CD8-positive, alpha-beta memory T cell (primary cell): Measurements from ENCODE around the gene SLK. TPM values are rescaled to one million over a fixed set of nuclear protein-coding genes. Genes with fewer than 3 reads are reported as not detected.

ENCODE experiments used
- CTCF ChIA-PET: fragments of 350-600 bp; sonication (Branson Sonifier 250); formaldehyde crosslinking; loops from one replicate; lab custom pipeline; 2021; ENCODE audit warnings: antibody characterized with exemption; lab: Charles Lee
- POLR2A ChIA-PET: fragments of 350-600 bp; sonication (Branson Sonifier 250); formaldehyde crosslinking; loops from one replicate; lab custom pipeline; 2021; ENCODE audit warnings: antibody characterized with exemption; lab: Charles Lee
- DNase-seq, 5 donors: peaks; one replicate each; pipeline versions ENCODE4 v3.0.0 to v3.0.0-alpha.2; 2020 to 2022; ENCODE audit warnings: mixed read lengths in 1 of 5
- H3K27ac ChIP-seq: one replicate; pipeline ENCODE4 v1.7.0; 2013; ENCODE audit warnings: low read depth, mild to moderate bottlenecking, low read length, moderate library complexity
- H3K27me3 ChIP-seq: 2 replicates; pipeline ENCODE4 v1.7.0; 2013; ENCODE audit warnings: low read length, mild to moderate bottlenecking; ENCODE audit not compliant: insufficient read depth, poor library complexity, severe bottlenecking
- H3K36me3 ChIP-seq: 2 replicates; pipeline ENCODE4 v1.7.0; 2013; ENCODE audit warnings: mild to moderate bottlenecking, low read length, moderate library complexity; ENCODE audit not compliant: insufficient read depth
- H3K4me1 ChIP-seq: 2 replicates; pipeline ENCODE4 v1.7.0; 2013; ENCODE audit warnings: mild to moderate bottlenecking, low read length, moderate library complexity; ENCODE audit not compliant: insufficient read depth
- H3K4me3 ChIP-seq: 2 replicates; pipeline ENCODE4 v1.7.0; 2013; ENCODE audit warnings: mild to moderate bottlenecking, low read length
- H3K9me3 ChIP-seq: 2 replicates; pipeline ENCODE4 v1.7.0; 2013; ENCODE audit warnings: mild to moderate bottlenecking, low read length
- H3K27ac Mint-ChIP-seq, 8 donors: one replicate each; pipeline ENCODE4 v1.8.0; 2020 to 2021; ENCODE audit warnings: mixed read lengths in 8 of 8, mild to moderate bottlenecking in 6 of 8, inconsistent platforms in 3 of 8, moderate library complexity in 3 of 8
- H3K27me3 Mint-ChIP-seq, 2 donors: one replicate each; pipeline ENCODE4 v1.8.0; 2020 to 2021; ENCODE audit warnings: mixed read lengths in 2 of 2, mild to moderate bottlenecking in 1 of 2, moderate library complexity in 1 of 2
- H3K36me3 Mint-ChIP-seq, 3 donors: one replicate each; pipeline ENCODE4 v1.8.0; 2020 to 2021; ENCODE audit warnings: mixed read lengths in 3 of 3, inconsistent platforms in 1 of 3, mild to moderate bottlenecking in 1 of 3
- H3K4me1 Mint-ChIP-seq, 3 donors: one replicate each; pipeline ENCODE4 v1.8.0; 2020 to 2021; ENCODE audit warnings: mixed read lengths in 3 of 3, inconsistent platforms in 1 of 3, mild to moderate bottlenecking in 1 of 3
- H3K4me3 Mint-ChIP-seq, 7 donors: one replicate each; pipeline ENCODE4 v1.8.0; 2020 to 2021; ENCODE audit warnings: mixed read lengths in 7 of 7, mild to moderate bottlenecking in 6 of 7, moderate library complexity in 4 of 7, inconsistent platforms in 2 of 7
- H3K9me3 Mint-ChIP-seq, 5 donors: one replicate each; pipeline ENCODE4 v1.8.0; 2020 to 2022; ENCODE audit warnings: mixed read lengths in 5 of 5, mild to moderate bottlenecking in 3 of 5, moderate library complexity in 2 of 5, inconsistent platforms in 1 of 5
- polyA plus RNA-seq: library from polyadenylated mRNA; unstranded; fragments of 300-500 nt; fragmentation: Illumina TruSeq; gene quantifications from one replicate; pipeline ENCODE4 v1.2.3, GENCODE V29; 2021
- total RNA-seq, 2 experiments: library from RNA; stranded (reverse); gene quantifications; one replicate each; pipeline ENCODE4 v1.2.3, GENCODE V29; 2021

Gene SLK
- total and polyA plus RNA-seq, 3 experiments from 2014 or later: 15.8 to 24.8 (median 23.7) TPM

- Mint-ChIP-seq H3K4me3 (no peak overlapping the region), H3K27me3 (no peaks in the 10 kb centered on the region), H3K36me3 (peaks cover 1 to 30% (median 6%) of the 10 kb centered on the region in 3 donors), H3K9me3 (no peaks in the 10 kb centered on the region), H3K4me1 (peaks cover 0 to 2% (median 0%) of the 10 kb centered on the region in 3 donors), H3K27ac (no peak overlapping the region)
- Histone ChIP-seq H3K9me3 (no peaks in the 10 kb centered on the region), H3K4me3 (no peak overlapping the region), H3K27ac (no peak overlapping the region), H3K36me3 (peaks cover under 1% of the 10 kb centered on the region), H3K4me1 (no peaks in the 10 kb centered on the region), H3K27me3 (no peaks in the 10 kb centered on the region)
- no peak for DNase-seq
- ChIA-PET POLR2A (no interaction called here), CTCF (interaction anchor here (0.8 kb wide), 1 partner anchor 147 kb away, joined by 3 read pairs; no protein-coding TSS in a partner anchor)
Observed at GRCh38 chr10:104034401-104035193, 67.7 kb downstream of the SLK start.

- Histone ChIP-seq H3K27ac (no peak overlapping the region), H3K9me3 (no peaks in the 10 kb centered on the region), H3K36me3 (no peaks in the 10 kb centered on the region), H3K4me3 (no peak overlapping the region), H3K27me3 (no peaks in the 10 kb centered on the region), H3K4me1 (no peaks in the 10 kb centered on the region)
- POLR2A ChIA-PET: no interaction called here
- Mint-ChIP-seq H3K27ac (peak overlapping the region in 3 of 8 donors; percentile 1 to 68 (median 10)), H3K9me3 (no peaks in the 10 kb centered on the region), H3K4me1 (peaks cover 0 to 2% (median 0%) of the 10 kb centered on the region in 3 donors), H3K27me3 (no peaks in the 10 kb centered on the region), H3K4me3 (no peak overlapping the region), H3K36me3 (peaks cover 0 to 28% (median 6%) of the 10 kb centered on the region in 3 donors)
- DNase-seq: no peak
- CTCF ChIA-PET: no interaction called here
Observed at GRCh38 chr10:104035194-104036068, 68.5 kb downstream of the SLK start.

- H3K27me3 Mint-ChIP-seq: no peaks in the 10 kb centered on the region
- H3K9me3 Mint-ChIP-seq: no peaks in the 10 kb centered on the region
- ChIA-PET POLR2A (no interaction called here), CTCF (no interaction called here)
- H3K27ac Mint-ChIP-seq: peak overlapping the region in 1 of 8 donors; percentile 1
- no peaks in the 10 kb centered on the region for H3K36me3 ChIP-seq
- peaks cover 0 to 22% (median 6%) of the 10 kb centered on the region in 3 donors for H3K36me3 Mint-ChIP-seq
- no peaks in the 10 kb centered on the region for H3K27me3 ChIP-seq
- no peak for DNase-seq
- no peaks in the 10 kb centered on the region for H3K4me1 ChIP-seq
- H3K4me1 Mint-ChIP-seq: peaks cover 0 to 2% (median 0%) of the 10 kb centered on the region in 3 donors
- H3K4me3 ChIP-seq: no peak overlapping the region
- no peaks in the 10 kb centered on the region for H3K9me3 ChIP-seq
- no peak overlapping the region for H3K27ac ChIP-seq
- no peak overlapping the region for H3K4me3 Mint-ChIP-seq
Observed at GRCh38 chr10:104036069-104036384, 69.1 kb downstream of the SLK start.

GRCh38 chr10:104036518-104037260, 69.7 kb downstream of the SLK start:
- DNase-seq: no peak
- H3K27me3 ChIP-seq: no peaks in the 10 kb centered on the region
- H3K27ac ChIP-seq: no peak overlapping the region
- Mint-ChIP-seq H3K9me3 (no peaks in the 10 kb centered on the region), H3K4me3 (no peak overlapping the region), H3K36me3 (peaks cover 0 to 16% (median 4%) of the 10 kb centered on the region in 3 donors), H3K27ac (no peak overlapping the region), H3K27me3 (peaks cover 0 to under 1% of the 10 kb centered on the region in 2 donors), H3K4me1 (peaks cover 0 to 2% (median 0%) of the 10 kb centered on the region in 3 donors)
- no peaks in the 10 kb centered on the region for H3K4me1 ChIP-seq
- POLR2A ChIA-PET: no interaction called here
- CTCF ChIA-PET: no interaction called here
- no peak overlapping the region for H3K4me3 ChIP-seq
- no peaks in the 10 kb centered on the region for H3K9me3 ChIP-seq
- no peaks in the 10 kb centered on the region for H3K36me3 ChIP-seq

GRCh38 chr10:104037261-104037951, 70.5 kb downstream of the SLK start:
- DNase-seq: no peak
- POLR2A ChIA-PET: no interaction called here
- Mint-ChIP-seq H3K27ac (peak overlapping the region in 1 of 8 donors; percentile 48), H3K36me3 (peaks cover 0 to 9% (median 2%) of the 10 kb centered on the region in 3 donors), H3K27me3 (peaks cover 0 to 2% of the 10 kb centered on the region in 2 donors), H3K4me3 (no peak overlapping the region), H3K4me1 (no peaks in the 10 kb centered on the region), H3K9me3 (no peaks in the 10 kb centered on the region)
- CTCF ChIA-PET: no interaction called here
- Histone ChIP-seq H3K9me3 (no peaks in the 10 kb centered on the region), H3K4me1 (no peaks in the 10 kb centered on the region), H3K27me3 (no peaks in the 10 kb centered on the region), H3K36me3 (no peaks in the 10 kb centered on the region), H3K4me3 (no peak overlapping the region), H3K27ac (no peak overlapping the region)

- H3K9me3 Mint-ChIP-seq: no peaks in the 10 kb centered on the region
- H3K36me3 Mint-ChIP-seq: peaks cover 0 to 2% (median 0%) of the 10 kb centered on the region in 3 donors
- Histone ChIP-seq H3K36me3 (no peaks in the 10 kb centered on the region), H3K4me3 (no peak overlapping the region), H3K9me3 (no peaks in the 10 kb centered on the region), H3K4me1 (no peaks in the 10 kb centered on the region), H3K27me3 (no peaks in the 10 kb centered on the region), H3K27ac (no peak overlapping the region)
- peaks cover 0 to 2% of the 10 kb centered on the region in 2 donors for H3K27me3 Mint-ChIP-seq
- ChIA-PET CTCF (interaction anchor here (1.0 kb wide), 1 partner anchor 20 kb away, joined by 3 read pairs; no protein-coding TSS in a partner anchor), POLR2A (no interaction called here)
- no peak overlapping the region for H3K4me3 Mint-ChIP-seq
- DNase-seq: no peak
- no peaks in the 10 kb centered on the region for H3K4me1 Mint-ChIP-seq
- peak overlapping the region in 1 of 8 donors; percentile 50 for H3K27ac Mint-ChIP-seq
Observed at GRCh38 chr10:104038537-104038936, 71.6 kb downstream of the SLK start.

GRCh38 chr10:104038958-104039752, 72.2 kb downstream of the SLK start:
- Histone ChIP-seq H3K27ac (no peak overlapping the region), H3K36me3 (no peaks in the 10 kb centered on the region), H3K9me3 (no peaks in the 10 kb centered on the region), H3K4me1 (no peaks in the 10 kb centered on the region), H3K4me3 (no peak overlapping the region), H3K27me3 (no peaks in the 10 kb centered on the region)
- DNase-seq: no peak
- no peaks in the 10 kb centered on the region for H3K9me3 Mint-ChIP-seq
- CTCF ChIA-PET: interaction anchor here (0.7 to 1.0 kb wide), 2 partner anchors 10 to 21 kb away, joined by 3 read pairs; no protein-coding TSS in a partner anchor
- no peaks in the 10 kb centered on the region for H3K4me1 Mint-ChIP-seq
- POLR2A ChIA-PET: no interaction called here
- H3K27ac Mint-ChIP-seq: peak overlapping the region in 1 of 8 donors; percentile 50
- no peaks in the 10 kb centered on the region for H3K36me3 Mint-ChIP-seq
- H3K4me3 Mint-ChIP-seq: no peak overlapping the region
- H3K27me3 Mint-ChIP-seq: peaks cover 0 to 5% of the 10 kb centered on the region in 2 donors
